ENCODE data around the gene GPM6B. TPM values are rescaled to one million over a fixed set of nuclear protein-coding genes. Genes with fewer than 3 reads are reported as not detected.
A peak's percentile ranks its signal among the peaks of the same experiment; 100 is the strongest.

Gene GPM6B
- total and polyA plus RNA-seq, 2 donors (not counting 3 experiments of a cell fraction or from before 2014, with no cell fraction given), result 0.30 TPM; not detected in 1

GRCh38 chrX:13794417-13794816 lies 22.5 kb downstream of the GPM6B start:
- Histone ChIP-seq H4K20me1 (replicated peaks; ENCODE audit: control insufficient read depth, extremely low read depth, insufficient read depth, low read length) (no peaks in the 10 kb centered on the region), H3K4me2 (ENCODE audit: insufficient read depth, low read length) (no peak overlapping the region), H3K4me1 (ENCODE audit: control insufficient read depth, extremely low read depth, insufficient read depth, low read length) (no peaks in the 10 kb centered on the region), H3K9me1 (replicated peaks; ENCODE audit: control insufficient read depth, extremely low read depth, insufficient read depth, low read length) (no peaks in the 10 kb centered on the region), H3K27ac (ENCODE audit: insufficient read depth, low read depth, low read length) (no peak overlapping the region), H3K9me3 (replicated peaks; ENCODE audit: control insufficient read depth, insufficient read depth, low read length) (no peaks in the 10 kb centered on the region), H3K27me3 (ENCODE audit: control insufficient read depth in 2 of 2, insufficient read depth in 2 of 2, low read length in 2 of 2) (no peaks in the 10 kb centered on the region), H3K4me3 (replicated peaks in 1 of 3; ENCODE audit: insufficient read depth in 1 of 3, low read depth in 1 of 3, low read length in 3 of 3) (no peak overlapping the region), H3K36me3 (ENCODE audit: control insufficient read depth in 2 of 2, extremely low read depth in 1 of 2, insufficient read depth in 2 of 2, low read length in 2 of 2) (no peaks in the 10 kb centered on the region), H3K79me2 (ENCODE audit: control insufficient read depth, insufficient read depth, low read length) (no peaks in the 10 kb centered on the region), H2AFZ (ENCODE audit: low read depth, low read length) (no peak overlapping the region), H3K9ac (replicated peaks; ENCODE audit: extremely low read depth, insufficient read depth, low read length) (no peak overlapping the region)
- intact Hi-C loops (cut with micrococcal nuclease), result no loop called here
- DNase-seq (ENCODE audit: low read depth, low spot score), result no peak
- FAIRE-seq, result no peak
- dilution Hi-C loops (cut with MboI; ENCODE audit: extremely low pct_ligation_motif_present, low sequenced_read_pairs), result no loop called here
- ChIA-PET POLR2A (no interaction called here), CTCF (no interaction called here)
- BruUV-seq (replicated peaks), result no TSS peak
- TF ChIP-seq GATA2 (IDR thresholded peaks at IDR 0.05; ENCODE audit: insufficient read depth, insufficient read length, low read depth, low read length) (no peak), POLR2A (IDR thresholded peaks at IDR 0.05; ENCODE audit: low read depth, low read length) (no peak), FOS (IDR thresholded peaks at IDR 0.05; ENCODE audit: borderline replicate concordance, insufficient read depth, low read length) (no peak)

- Histone ChIP-seq H4K20me1 (replicated peaks; ENCODE audit: control insufficient read depth, extremely low read depth, insufficient read depth, low read length) (no peaks in the 10 kb centered on the region), H3K4me2 (ENCODE audit: insufficient read depth, low read length) (no peak overlapping the region), H3K9ac (replicated peaks; ENCODE audit: extremely low read depth, insufficient read depth, low read length) (no peak overlapping the region), H3K27me3 (ENCODE audit: control insufficient read depth in 2 of 2, insufficient read depth in 2 of 2, low read length in 2 of 2) (no peaks in the 10 kb centered on the region), H3K36me3 (ENCODE audit: control insufficient read depth in 2 of 2, extremely low read depth in 1 of 2, insufficient read depth in 2 of 2, low read length in 2 of 2) (no peaks in the 10 kb centered on the region), H3K4me1 (ENCODE audit: control insufficient read depth, extremely low read depth, insufficient read depth, low read length) (no peaks in the 10 kb centered on the region), H2AFZ (ENCODE audit: low read depth, low read length) (no peak overlapping the region), H3K27ac (ENCODE audit: insufficient read depth, low read depth, low read length) (no peak overlapping the region), H3K79me2 (ENCODE audit: control insufficient read depth, insufficient read depth, low read length) (no peaks in the 10 kb centered on the region), H3K4me3 (replicated peaks in 1 of 3; ENCODE audit: insufficient read depth in 1 of 3, low read depth in 1 of 3, low read length in 3 of 3) (no peak overlapping the region), H3K9me3 (replicated peaks; ENCODE audit: control insufficient read depth, insufficient read depth, low read length) (no peaks in the 10 kb centered on the region), H3K9me1 (replicated peaks; ENCODE audit: control insufficient read depth, extremely low read depth, insufficient read depth, low read length) (no peaks in the 10 kb centered on the region)
- TF ChIP-seq POLR2AphosphoS5 (IDR thresholded peaks at IDR 0.05; ENCODE audit: insufficient read depth, low read depth, low read length) (no peak), EZH2 (IDR thresholded peaks at IDR 0.05; ENCODE audit: borderline replicate concordance, low read depth, low read length, severe bottlenecking) (no peak), FOS (IDR thresholded peaks at IDR 0.05; ENCODE audit: borderline replicate concordance, insufficient read depth, low read length) (no peak), GATA2 (IDR thresholded peaks at IDR 0.05; ENCODE audit: insufficient read depth, insufficient read length, low read depth, low read length) (no peak), POLR2A (IDR thresholded peaks at IDR 0.05; ENCODE audit: low read depth, low read length) (no peak), JUN (IDR thresholded peaks at IDR 0.05; ENCODE audit: borderline replicate concordance, insufficient read depth, insufficient read length, low read depth) (no peak), MYC (IDR thresholded peaks at IDR 0.05; ENCODE audit: low read depth, low read length) (no peak), CTCF (IDR thresholded peaks at IDR 0.05; ENCODE audit: extremely low read depth in 1 of 2, insufficient read depth in 1 of 2, low read depth in 1 of 2, low read length in 2 of 2) (no peak)
- TF ChIP-seq, protein P1, sequence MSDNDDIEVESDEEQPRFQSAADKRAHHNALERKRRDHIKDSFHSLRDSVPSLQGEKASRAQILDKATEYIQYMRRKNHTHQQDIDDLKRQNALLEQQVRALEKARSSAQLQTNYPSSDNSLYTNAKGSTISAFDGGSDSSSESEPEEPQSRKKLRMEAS (IDR thresholded peaks at IDR 0.05; ENCODE audit: insufficient read depth, insufficient read length), result no peak
- FAIRE-seq, result peak; percentile 12
- dilution Hi-C loops (cut with MboI; ENCODE audit: extremely low pct_ligation_motif_present, low sequenced_read_pairs) (no loop called here), intact Hi-C loops (cut with micrococcal nuclease) (no loop called here)
- ChIA-PET POLR2A (no interaction called here), CTCF (no interaction called here)
- no TSS peak for BruUV-seq (replicated peaks)
- no peak for DNase-seq (ENCODE audit: low read depth, low spot score)
Measured at GRCh38 chrX:13793897-13794296, 23.0 kb downstream of the GPM6B start.
